Hepatocyte (in vitro differentiated cells): ENCODE measurements around the gene MRPL45.

Source experiments
- CTCF ChIP-seq: fragments of 200-600 bp; sonication (generic); IDR thresholded peaks from 2 replicates; pipeline ENCODE4 v1.5.1; 2016; ENCODE audit warnings: antibody characterized with exemption, mild to moderate bottlenecking; ENCODE audit not compliant: poor library complexity
- EZH2 ChIP-seq: fragments of 200-600 bp; sonication (generic); IDR thresholded peaks from 2 replicates; pipeline ENCODE4 v1.6.1; 2016; ENCODE audit warnings: antibody characterized with exemption, mild to moderate bottlenecking, borderline replicate concordance
- EZH2phosphoT487 ChIP-seq: fragments of 200-600 bp; sonication (generic); IDR thresholded peaks from one replicate; pipeline ENCODE4 v1.6.1; 2018; ENCODE audit warnings: antibody characterized with exemption, mild to moderate bottlenecking, low read depth, moderate library complexity; ENCODE audit not compliant: unreplicated experiment, severe bottlenecking

- TF ChIP-seq EZH2phosphoT487 (no peak), CTCF (no peak), EZH2 (no peak)
Measured at GRCh38 chr17:38369124-38369886, 72.3 kb downstream of the MRPL45 start.
